SU-DHL-6 (cell line): Measurements from ENCODE around the gene KRT37.
"Not testable (repeated sequence)": the region's sequence is repeated elsewhere in the genome, so short reads cannot be mapped to it uniquely, and the experiment has no call there.

Experiments used
- H2AFZ ChIP-seq: fragments of 200-600 bp; sonication (generic); 2 replicates; pipeline ENCODE4 v1.6.1; 2014; ENCODE audit warnings: low read depth, mild to moderate bottlenecking, moderate library complexity, mixed read lengths, antibody characterized with exemption, low read length; ENCODE audit not compliant: severe bottlenecking
- H3F3A ChIP-seq: fragments of 200-600 bp; shearing (Covaris generic); 2 replicates; pipeline ENCODE4 v1.6.0; 2016; ENCODE audit warnings: antibody characterized with exemption, mild to moderate bottlenecking; ENCODE audit not compliant: insufficient read depth
- H3K27ac ChIP-seq: fragments of 200-600 bp; sonication (generic); 2 replicates; pipeline ENCODE4 v1.5.1; 2016; ENCODE audit warnings: low read depth, mild to moderate bottlenecking, low read length, moderate library complexity, mixed read lengths
- H3K27me3 ChIP-seq: fragments of 200-600 bp; sonication (generic), shearing (Covaris generic); 2 replicates; pipeline ENCODE4 v1.6.0; 2014; ENCODE audit warnings: mild to moderate bottlenecking, low read length
- H3K36me3 ChIP-seq: fragments of 200-600 bp; sonication (generic); 2 replicates; pipeline ENCODE4 v1.6.1; 2014; ENCODE audit warnings: mild to moderate bottlenecking, low read length, mixed read lengths
- H3K4me2 ChIP-seq: fragments of 300-600, 200-600 bp; shearing (Covaris generic), sonication (generic); 2 replicates; pipeline ENCODE4 v1.6.0; 2014; ENCODE audit warnings: low read length, low read depth, mild to moderate bottlenecking; ENCODE audit not compliant: poor library complexity, severe bottlenecking
- H3K4me3 ChIP-seq: fragments of 200-600 bp; sonication (generic); 2 replicates; pipeline ENCODE4 v1.5.1; 2014; ENCODE audit warnings: antibody characterized with exemption, low read length, mild to moderate bottlenecking, mixed read lengths; ENCODE audit not compliant: insufficient read depth, poor library complexity, severe bottlenecking
- H3K79me2 ChIP-seq: fragments of 200-600 bp; sonication (generic); 2 replicates; pipeline ENCODE4 v1.6.1; 2014; ENCODE audit warnings: mild to moderate bottlenecking, low read length, moderate library complexity; ENCODE audit not compliant: insufficient read depth
- H3K9ac ChIP-seq: fragments of 200-600 bp; sonication (generic); 2 replicates; pipeline ENCODE4 v1.7.0; 2014; ENCODE audit warnings: mild to moderate bottlenecking, low read length
- H3K9me2 ChIP-seq: fragments of 200-600 bp; sonication (generic); replicated peaks from 2 replicates; pipeline ENCODE4 v1.6.1; 2014; ENCODE audit warnings: low read length; ENCODE audit not compliant: insufficient read depth
- H3K9me3 ChIP-seq: fragments of 200-600 bp; sonication (generic); 2 replicates; pipeline ENCODE4 v1.6.1; 2014; ENCODE audit warnings: low read length, mixed read lengths; ENCODE audit not compliant: insufficient read depth
- H4K20me1 ChIP-seq: fragments of 200-600 bp; sonication (generic); 2 replicates; pipeline ENCODE4 v1.6.1; 2014; ENCODE audit warnings: low read depth, mild to moderate bottlenecking, antibody characterized with exemption, low read length, moderate library complexity, mixed read lengths
- CTCF ChIP-seq: fragments of 200-600 bp; sonication (generic); IDR thresholded peaks from one replicate; pipeline ENCODE4 v1.5.1; 2017; ENCODE audit warnings: antibody characterized with exemption, mild to moderate bottlenecking, low read length, moderate library complexity; ENCODE audit not compliant: insufficient read depth, poor library complexity, severe bottlenecking
- EZH2phosphoT487 ChIP-seq: fragments of 200-600 bp; sonication (generic), shearing (Covaris generic); conservative IDR thresholded peaks from 2 replicates; pipeline ENCODE4 v1.6.1; 2018; ENCODE audit warnings: mild to moderate bottlenecking, antibody characterized with exemption, low read length, moderate library complexity, mixed read lengths

KRT37 gene

DNA sequence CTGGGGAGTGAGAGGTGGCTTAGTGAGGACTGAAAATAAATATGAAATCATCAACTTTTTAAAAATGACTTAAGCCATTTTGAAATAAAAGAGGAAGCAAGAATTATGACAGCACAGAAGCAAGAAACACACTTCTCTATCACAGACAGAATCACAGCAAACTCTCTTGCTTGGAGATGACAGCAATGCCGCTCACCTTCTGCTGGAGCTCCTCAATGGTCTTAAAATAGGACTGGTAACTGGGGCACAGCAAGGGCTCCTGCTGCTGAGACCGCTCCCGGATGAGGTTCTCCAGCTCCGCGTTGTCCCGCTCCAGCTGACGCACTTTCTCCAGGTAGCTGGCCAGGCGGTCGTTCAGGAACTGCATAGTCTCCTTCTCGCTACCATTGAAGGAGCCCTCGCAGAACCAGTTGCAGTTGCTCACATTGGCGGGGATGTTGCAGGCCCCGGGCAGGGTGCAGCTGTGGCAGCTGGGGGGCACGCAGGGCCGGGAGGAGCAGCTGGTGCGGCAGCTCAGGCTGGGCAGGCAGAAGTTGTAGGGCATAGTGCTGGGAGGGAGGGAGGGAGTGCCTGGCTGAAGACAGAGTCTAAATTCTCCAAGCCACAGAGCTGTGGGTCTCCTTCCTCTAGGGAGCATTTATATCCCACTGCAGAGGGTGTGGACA is 27.3 kb downstream of the KRT37 start, which contains the start of gene KRT31:
Gene KRT31, minus strand, starts transcription at position 613 of the 665 bp plus-strand sequence. Its CDS starts 69 bp downstream, at position 544.
- H3K36me3 ChIP-seq = no peaks in the 10 kb centered on the region
- H3K79me2 ChIP-seq = no peaks in the 10 kb centered on the region
- no peak within 1 kb of the TSS for H3K4me3 ChIP-seq
- H3K9ac ChIP-seq = no peak within 1 kb of the TSS
- H3K9me3 ChIP-seq = no peaks in the 10 kb centered on the region
- TF ChIP-seq CTCF = no peak
- no peak for TF ChIP-seq EZH2phosphoT487
- H3K27me3 ChIP-seq = no peaks in the 10 kb centered on the region
- H3K27ac ChIP-seq = no peak within 1 kb of the TSS
- H3K4me2 ChIP-seq = no peak within 1 kb of the TSS
- no peaks in the 10 kb centered on the region for H3K9me2 ChIP-seq
- H2AFZ ChIP-seq = no peak within 1 kb of the TSS
- H3F3A ChIP-seq = no peaks in the 10 kb centered on the region
- H4K20me1 ChIP-seq = no peaks in the 10 kb centered on the region

GRCh38 chr17:41396340-41396739 is 28.0 kb downstream of the KRT37 start:
- no peak overlapping the region for H3K4me3 ChIP-seq
- no peaks in the 10 kb centered on the region for H3K9me2 ChIP-seq
- TF ChIP-seq EZH2phosphoT487 (no peak), CTCF (no peak)
- no peaks in the 10 kb centered on the region for H4K20me1 ChIP-seq
- H3K9ac ChIP-seq = no peak overlapping the region
- H2AFZ ChIP-seq = no peak overlapping the region
- 0 out of 2 replicates have a peak, but pooled peaks cover 2% of the 10 kb centered on the region for H3K27me3 ChIP-seq
- H3K36me3 ChIP-seq = no peaks in the 10 kb centered on the region
- H3K4me2 ChIP-seq = no peak overlapping the region
- no peak overlapping the region for H3K27ac ChIP-seq
- H3F3A ChIP-seq = no peaks in the 10 kb centered on the region
- H3K9me3 ChIP-seq = no peaks in the 10 kb centered on the region
- no peaks in the 10 kb centered on the region for H3K79me2 ChIP-seq

DNA sequence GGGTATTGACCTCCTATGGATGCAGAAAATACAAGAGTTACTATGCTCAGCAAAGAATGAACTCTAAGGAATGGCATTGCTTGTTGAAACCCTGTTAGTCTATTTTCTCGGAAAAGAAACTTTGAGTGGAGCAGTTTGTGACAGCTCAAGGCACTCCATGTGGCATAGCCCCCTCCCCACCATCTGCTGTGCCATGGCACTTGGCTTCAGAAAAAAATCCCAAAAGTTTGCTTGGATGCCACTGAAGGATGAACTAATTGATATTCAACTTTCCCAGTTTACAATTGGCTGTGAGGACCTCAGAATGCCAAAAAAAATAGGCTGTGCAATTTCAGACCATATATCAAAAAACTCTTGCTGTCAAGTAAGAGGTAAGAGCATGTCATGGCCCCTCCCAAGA is 28.8 kb downstream of the KRT37 start:
- 0 out of 2 replicates have a peak, but pooled peaks cover 4% of the 10 kb centered on the region for H3K27me3 ChIP-seq
- H3K27ac ChIP-seq = no peak overlapping the region
- H3K79me2 ChIP-seq = no peaks in the 10 kb centered on the region
- no peaks in the 10 kb centered on the region for H4K20me1 ChIP-seq
- no peaks in the 10 kb centered on the region for H3F3A ChIP-seq
- TF ChIP-seq EZH2phosphoT487 (no peak), CTCF (no peak)
- no peak overlapping the region for H3K4me2 ChIP-seq
- no peaks in the 10 kb centered on the region for H3K9me2 ChIP-seq
- no peak overlapping the region for H3K4me3 ChIP-seq
- H3K9ac ChIP-seq = no peak overlapping the region
- H3K9me3 ChIP-seq = no peaks in the 10 kb centered on the region
- H3K36me3 ChIP-seq = no peaks in the 10 kb centered on the region
- no peak overlapping the region for H2AFZ ChIP-seq

DNA sequence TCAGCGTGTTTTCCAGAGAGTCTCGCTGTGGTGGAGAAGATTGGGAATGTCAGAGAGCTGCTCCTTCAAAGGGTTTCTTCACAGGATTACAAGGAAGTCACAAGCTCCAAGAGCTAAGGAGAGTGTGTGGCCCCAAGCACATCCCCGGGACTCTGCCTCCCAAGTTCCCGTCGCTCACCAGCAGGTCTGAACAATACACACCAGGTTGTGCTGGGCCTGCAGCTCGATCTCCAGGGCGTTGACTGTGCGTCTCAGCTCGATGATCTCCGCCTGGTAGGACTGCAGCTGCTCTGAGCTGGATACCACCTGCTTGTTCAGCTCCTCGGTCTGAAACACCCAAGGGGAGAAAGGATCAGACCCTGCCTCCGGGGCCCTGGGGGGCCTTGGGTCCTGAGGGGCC is 29.3 kb downstream of the KRT37 start:
- H3F3A ChIP-seq, H2AFZ ChIP-seq, H3K9ac ChIP-seq, H3K4me3 ChIP-seq, H3K27me3 ChIP-seq, H3K9me3 ChIP-seq, H3K9me2 ChIP-seq, H3K36me3 ChIP-seq, H3K79me2 ChIP-seq, H4K20me1 ChIP-seq, H3K27ac ChIP-seq, H3K4me2 ChIP-seq: not testable (repeated sequence)
